DMS79 (cell line): ENCODE results near the gene ANXA2R.
"Not testable (repeated sequence)": the region's sequence is repeated elsewhere in the genome, so short reads cannot be mapped to it uniquely, and the experiment has no call there.

Experiments
- DNase-seq: peaks from one replicate; lab custom pipeline; 2025; lab: John Stamatoyannopoulos, UW

The ANXA2R gene

DNA sequence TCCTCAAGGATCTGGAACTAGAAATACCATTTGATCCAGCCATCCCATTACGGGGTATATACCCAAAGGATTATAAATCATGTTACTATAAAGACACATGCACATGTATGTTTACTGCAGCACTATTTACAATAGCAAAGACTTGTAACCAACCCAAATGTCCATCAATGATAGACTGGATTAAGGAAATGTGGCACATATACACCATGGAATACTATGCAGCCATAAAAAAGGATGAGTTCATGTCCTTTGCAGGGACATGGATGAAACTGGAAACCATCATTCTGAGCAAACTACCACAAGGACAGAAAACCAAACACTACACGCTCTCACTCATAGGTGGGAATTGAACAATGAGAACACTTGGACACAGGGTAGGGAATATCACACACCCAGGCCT is 19.9 kb upstream of the ANXA2R start:
- not testable (repeated sequence) for DNase-seq

- DNase-seq, result not testable (repeated sequence)
Measured at GRCh38 chr5:43055098-43055497, 15.0 kb upstream of the ANXA2R start.

- no peak for DNase-seq
Measured at GRCh38 chr5:43051684-43052083, 11.6 kb upstream of the ANXA2R start.

DNA sequence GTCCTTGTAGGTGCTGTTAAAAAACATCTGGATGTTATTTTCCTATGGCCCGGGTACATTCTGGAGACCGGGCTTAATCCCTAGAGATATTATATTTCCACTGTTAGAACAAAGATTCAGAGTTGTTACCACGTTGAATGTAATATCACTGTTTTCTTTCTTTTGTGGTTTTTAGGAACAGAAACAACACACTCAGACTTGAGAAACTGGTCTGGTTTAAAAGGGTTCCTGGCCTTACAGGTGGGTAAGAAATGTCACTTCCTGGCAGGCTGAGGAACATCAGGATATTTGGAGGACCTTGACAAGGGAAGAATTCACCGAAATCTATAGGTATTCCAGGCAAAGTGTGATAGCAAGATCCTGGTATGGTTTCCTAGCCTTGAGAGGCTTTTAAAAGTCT is 10.3 kb upstream of the ANXA2R start:
- DNase-seq, result no peak

DNA sequence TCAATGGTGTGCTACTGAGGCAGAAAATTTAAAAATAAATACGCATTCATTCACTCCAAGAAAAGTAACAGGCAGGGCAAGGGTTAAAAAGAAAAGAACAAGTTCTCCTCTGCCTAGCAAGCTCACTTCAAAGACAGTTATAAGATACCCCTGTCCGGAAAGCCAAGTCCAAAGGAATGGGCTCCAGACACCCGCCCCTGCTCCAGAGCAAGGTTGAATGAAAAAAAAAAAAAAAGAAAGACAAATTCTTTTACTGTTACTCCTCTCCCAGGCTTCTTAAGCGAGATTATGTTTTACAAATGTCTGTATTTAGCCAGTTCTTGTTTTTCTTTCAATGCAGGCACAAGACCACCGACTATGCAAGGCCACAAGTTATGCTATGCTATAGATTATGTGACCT is 9.1 kb upstream of the ANXA2R start:
- no peak for DNase-seq

DNA sequence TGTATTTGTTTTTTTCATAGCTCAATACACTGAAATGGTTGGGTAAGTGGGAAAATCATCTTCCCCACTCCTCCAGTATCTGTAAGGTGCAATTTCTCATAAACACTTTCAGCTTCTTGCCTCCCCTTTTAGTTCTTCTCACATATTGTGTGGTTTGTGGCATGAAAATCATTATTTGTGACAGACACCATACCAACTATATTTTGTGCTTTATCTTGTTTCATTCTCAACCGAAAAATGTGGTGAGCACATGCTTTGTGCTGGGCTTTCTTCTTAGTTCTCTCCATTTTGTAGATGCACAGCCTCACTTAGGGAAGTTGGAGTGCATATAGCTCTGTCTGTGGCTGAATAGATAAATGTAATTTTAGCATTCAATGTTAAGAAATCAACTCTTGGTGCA is 6.4 kb upstream of the ANXA2R start:
- no peak for DNase-seq

GRCh38 chr5:43045236-43045635 is 5.1 kb upstream of the ANXA2R start:
- DNase-seq, result no peak

DNA sequence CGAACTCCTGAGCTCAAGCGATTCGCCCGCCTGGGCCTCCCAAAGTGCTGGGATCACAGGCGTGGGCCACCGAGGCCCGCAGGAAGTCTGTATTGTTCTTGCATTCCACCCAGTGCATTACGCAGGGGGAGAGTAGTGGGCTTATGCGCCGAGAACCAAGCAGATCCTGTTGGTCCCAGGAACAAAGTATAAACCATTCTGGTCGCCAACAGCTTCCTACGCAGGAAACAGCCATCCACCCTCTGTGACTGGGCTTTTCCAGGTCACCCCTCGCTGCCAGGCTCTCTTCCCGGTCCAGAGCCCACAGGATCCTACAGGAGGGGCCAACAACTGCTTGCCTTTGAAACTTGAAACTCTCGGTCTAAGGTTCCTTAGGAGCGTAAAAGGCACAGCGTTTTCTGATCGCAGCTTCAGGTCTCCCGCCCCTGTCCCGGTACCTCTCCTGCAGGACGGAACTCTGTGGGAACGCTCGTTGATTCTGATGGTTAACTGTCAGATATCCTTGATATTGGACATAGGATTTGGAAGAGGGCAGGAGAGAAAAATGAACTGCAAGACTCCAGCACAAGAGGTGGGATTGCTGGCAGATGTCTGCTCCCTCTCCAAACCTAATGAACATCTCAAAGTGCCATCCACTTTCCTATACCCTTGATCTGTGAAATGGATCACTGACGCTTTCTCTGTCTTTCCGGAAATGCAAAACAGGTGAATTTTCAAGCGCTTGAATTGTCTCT is 4.2 kb upstream of the ANXA2R start:
- DNase-seq, result no peak

DNA sequence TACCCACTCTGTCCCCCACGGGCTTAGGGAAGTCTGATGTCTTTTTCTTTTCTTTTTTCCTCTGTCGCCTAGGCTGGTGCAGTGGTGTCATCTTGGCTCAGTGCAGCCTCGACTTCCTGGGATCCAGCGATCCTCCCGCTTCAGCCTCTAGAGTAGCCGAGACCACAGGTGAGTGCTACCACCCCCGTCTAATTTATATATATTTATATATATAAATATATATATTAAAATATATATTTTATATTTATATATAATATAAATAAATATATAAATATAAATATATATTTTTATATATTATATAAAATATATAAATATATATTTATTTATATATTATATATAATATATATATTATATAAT is 3.3 kb upstream of the ANXA2R start:
- no peak for DNase-seq

DNA sequence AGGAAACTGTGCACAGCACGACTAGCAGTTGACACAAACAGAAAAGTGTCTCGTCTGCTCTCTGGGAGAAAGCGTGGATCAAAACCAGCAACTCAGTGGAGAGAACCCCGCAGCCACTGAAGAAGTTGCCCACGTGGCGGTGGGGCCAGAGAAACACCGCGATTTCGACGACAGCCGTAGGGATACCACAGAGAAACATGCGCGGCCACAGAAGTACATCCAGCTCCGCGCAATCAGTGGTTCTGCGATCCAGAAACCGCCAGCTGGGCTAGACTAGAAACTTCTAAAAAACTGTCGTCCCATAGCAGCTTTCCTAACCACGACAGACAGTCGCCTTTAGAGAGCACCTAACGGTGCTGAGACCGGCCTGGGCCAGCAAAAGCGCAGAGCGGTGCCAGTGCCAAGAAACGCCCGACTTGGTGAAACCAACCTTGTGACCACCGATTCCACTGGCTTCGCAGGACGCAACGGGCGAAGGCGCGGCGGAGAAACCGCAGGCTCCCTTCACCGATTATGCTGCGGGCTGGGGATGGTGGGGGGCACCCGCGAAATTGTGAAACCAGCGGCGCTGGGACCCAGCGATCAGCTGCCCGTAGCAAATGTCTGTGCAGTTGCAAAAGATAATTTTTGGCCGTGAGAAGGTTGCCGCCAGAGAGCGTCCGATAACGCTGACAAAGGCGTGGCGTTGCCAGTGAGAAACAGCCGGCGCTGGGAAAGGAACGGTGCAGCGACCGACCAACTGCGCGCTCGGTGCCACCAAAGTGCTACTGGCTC is 2.7 kb upstream of the ANXA2R start:
- DNase-seq, result peak; percentile 69

DNA sequence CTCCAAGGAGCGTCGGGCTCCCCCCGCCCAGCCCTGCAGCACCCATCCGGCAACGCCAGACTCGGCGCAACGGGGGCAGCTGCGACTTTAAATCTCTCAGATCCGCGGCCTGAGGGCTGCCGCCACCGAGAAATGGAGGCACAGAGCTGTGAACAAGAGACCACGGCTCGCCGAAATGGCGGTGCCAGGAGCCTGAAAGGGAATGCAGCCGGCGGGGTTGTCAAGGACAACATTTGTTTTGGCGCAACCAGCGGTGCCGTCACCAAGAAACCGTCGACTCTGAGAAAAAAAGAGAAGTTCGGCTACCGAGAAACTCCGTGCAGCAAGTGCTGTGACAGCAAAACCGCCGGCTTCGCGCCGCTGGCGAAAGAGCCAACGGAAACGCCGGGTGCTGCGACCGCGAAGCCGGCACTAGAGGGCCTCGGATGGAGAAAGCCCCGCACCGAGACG is 2.1 kb upstream of the ANXA2R start:
- peak; percentile 57 for DNase-seq

DNA sequence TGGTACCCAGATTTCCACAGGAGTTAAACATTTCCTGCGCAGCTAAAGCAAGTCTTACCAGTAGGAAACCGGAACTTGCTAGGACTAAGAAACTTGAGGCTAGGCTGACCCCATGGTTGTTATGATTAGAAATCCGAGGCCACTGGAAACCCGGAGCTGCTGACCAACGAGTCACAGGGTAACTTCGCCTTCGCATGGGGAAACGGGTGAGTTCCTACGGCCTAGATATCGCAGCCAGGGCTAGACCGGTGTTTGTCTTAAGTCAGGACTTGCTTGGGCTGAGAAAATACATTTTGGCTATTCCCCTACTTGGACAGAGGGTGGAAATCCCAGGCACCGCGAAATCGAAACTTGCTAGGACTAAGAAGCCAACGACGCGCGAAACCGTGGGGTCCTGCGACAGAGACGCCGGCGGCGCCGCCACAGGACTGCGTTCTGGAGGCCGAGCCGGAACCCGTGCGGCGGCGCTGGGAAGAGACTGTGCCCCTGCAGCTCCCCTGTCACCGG is 1.6 kb upstream of the ANXA2R start:
- DNase-seq, result no peak

DNA sequence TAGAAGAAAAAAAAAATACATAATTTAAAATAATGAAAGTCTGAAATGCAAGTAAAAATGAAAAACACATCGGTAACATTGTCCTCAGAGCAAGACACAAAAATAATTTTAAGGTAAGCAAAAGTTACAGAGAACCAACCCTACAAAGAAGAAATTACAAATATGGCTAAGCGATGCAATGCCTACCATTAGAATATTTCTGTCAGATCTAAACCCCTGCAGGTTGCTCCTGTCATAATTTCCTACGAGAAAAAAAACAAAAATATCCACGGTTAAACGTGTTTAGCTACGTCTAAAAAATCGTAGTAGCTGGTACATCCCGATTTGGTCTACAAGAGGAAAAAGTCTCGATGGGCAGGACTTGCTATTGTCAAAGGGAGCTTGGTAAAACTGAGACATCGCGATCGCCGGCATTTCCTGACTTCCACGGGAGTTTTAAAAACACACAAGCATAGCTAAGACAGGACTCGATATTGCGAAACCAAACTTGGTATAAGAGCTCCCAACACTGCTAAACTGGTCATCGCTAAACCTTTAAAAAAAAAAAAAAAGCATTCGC is 1.1 kb upstream of the ANXA2R start:
- DNase-seq, result peak; percentile 36

GRCh38 chr5:43039471-43040286 is 440 bp downstream of the ANXA2R start:
- peak; percentile 76 for DNase-seq

- DNase-seq, result no peak
Measured at GRCh38 chr5:43039152-43039470, 1.0 kb downstream of the ANXA2R start.

GRCh38 chr5:43038496-43038989 is 1.6 kb downstream of the ANXA2R start:
- no peak for DNase-seq

DNA sequence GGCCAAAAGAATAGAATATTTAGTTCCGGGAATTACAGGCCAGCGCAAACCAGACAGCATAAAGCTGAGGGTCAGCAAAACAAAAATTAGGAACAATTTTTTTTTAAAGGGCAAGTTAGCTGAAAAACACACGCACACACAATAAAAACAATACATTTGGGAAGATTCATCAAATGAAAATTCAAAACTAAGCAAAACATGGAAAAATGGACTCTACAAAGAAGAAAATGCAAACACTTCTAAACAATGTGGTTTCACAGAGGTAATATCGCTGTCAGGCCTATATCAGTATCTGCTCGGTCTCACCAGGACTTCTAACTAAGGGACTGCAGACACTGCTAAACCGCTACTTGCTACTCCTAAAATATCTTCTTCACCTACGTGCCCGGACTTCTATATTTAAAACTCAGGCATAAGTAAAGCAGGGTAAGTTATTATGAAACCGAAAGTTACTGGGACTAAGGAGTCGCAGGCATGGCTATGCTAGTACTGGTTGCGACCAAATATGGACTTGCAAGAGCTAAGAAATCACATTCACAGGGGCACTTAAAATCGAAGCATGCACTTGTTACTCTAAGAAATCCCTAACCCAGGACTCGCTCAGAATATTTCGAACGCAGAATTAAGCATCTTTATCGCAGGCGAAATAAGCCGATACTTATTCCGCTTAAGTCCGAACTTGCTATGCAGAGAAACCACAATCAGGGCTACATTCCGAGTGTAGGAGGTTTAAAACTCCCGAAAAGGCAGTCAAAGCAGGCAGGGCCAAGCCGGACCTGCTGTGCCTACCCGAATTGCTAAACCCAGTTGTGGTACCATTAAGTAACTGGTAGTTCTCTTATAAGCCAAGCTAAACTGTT is 2.3 kb downstream of the ANXA2R start:
- peak; percentile 66 for DNase-seq

- DNase-seq, result no peak
Measured at GRCh38 chr5:43036856-43037635, 3.1 kb downstream of the ANXA2R start.

- DNase-seq, result no peak
Measured at GRCh38 chr5:43036409-43036808, 3.7 kb downstream of the ANXA2R start.

DNA sequence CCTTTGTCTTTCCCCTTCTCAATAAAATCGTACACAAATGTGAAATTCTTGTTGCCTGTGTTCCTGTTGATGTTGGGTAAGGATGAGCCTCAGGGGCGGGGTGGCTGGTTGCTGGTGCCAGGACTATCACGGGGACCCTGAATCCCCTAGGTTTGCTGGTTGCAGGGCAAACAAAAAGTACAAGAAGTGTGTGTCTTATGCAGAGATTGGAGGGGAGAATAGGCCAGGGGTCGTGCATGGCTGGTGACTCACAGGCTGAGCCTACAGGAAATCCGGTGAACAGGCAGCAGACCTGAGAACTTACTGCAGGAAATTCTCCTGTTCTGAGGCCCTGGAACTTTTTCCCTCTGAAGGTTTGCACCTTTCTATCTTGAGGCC is 5.5 kb downstream of the ANXA2R start:
- DNase-seq, result no peak
